ENCODE results near the gene FAM117A. TPM values are rescaled to one million over a fixed set of nuclear protein-coding genes. Genes with fewer than 3 reads are reported as not detected.

Gene FAM117A
- total and polyA plus RNA-seq, 3 donors from 2014 or later = 30.2 to 67.3 (median 38.1) TPM

GRCh38 chr17:49775546-49776260 lies 11.8 kb upstream of the FAM117A start:
- H3K9me3 ChIP-seq = no peaks in the 10 kb centered on the region
- H3K4me3 ChIP-seq = no peak overlapping the region
- H3K27ac ChIP-seq = peak overlapping the region in 1 of 2 donors; percentile 55
- 72 to 83% methylated on average over 8 of the region's 8 CpGs for WGBS, 2 donors
- peaks cover 16% of the 10 kb centered on the region for H3K4me1 ChIP-seq
- TF ChIP-seq POLR2A (IDR thresholded peaks at IDR 0.05) (no peak), CTCF (IDR thresholded peaks at IDR 0.05) (no peak)
- no peak for DNase-seq
- H3K27me3 ChIP-seq = no peaks in the 10 kb centered on the region
- no peaks in the 10 kb centered on the region for H3K36me3 ChIP-seq (ENCODE audit: low read depth, missing control alignments)
- intact Hi-C loops (cut with DNase I; ENCODE audit: low total_unique reads) = loop anchor here (5.0 to 10.0 kb wide), 2 partner anchors 68 to 201 kb away; partner anchors contain the start of genes NXPH3 and SLC35B1

- no peak for DNase-seq
- Histone ChIP-seq H3K9me3 (no peaks in the 10 kb centered on the region), H3K27me3 (no peaks in the 10 kb centered on the region), H3K36me3 (ENCODE audit: low read depth, missing control alignments) (no peaks in the 10 kb centered on the region), H3K4me3 (no peak overlapping the region), H3K4me1 (peaks cover 13% of the 10 kb centered on the region), H3K27ac (no peak overlapping the region)
- intact Hi-C loops (cut with DNase I; ENCODE audit: low total_unique reads) = no loop called here
- TF ChIP-seq CTCF (IDR thresholded peaks at IDR 0.05) (no peak), POLR2A (IDR thresholded peaks at IDR 0.05) (no peak)
- 75 to 87% methylated on average over 3 of the region's 3 CpGs for WGBS, 2 donors
These were observed 3.1 kb upstream of the FAM117A start for GRCh38 chr17:49766918-49767530.

- DNase-seq = no peak
- H3K27ac ChIP-seq = no peak overlapping the region
- intact Hi-C loops (cut with DNase I; ENCODE audit: low total_unique reads) = no loop called here
These were observed 739 bp upstream of the FAM117A start for GRCh38 chr17:49764559-49765180.

GRCh38 chr17:49762151-49762941 lies 1.6 kb downstream of the FAM117A start:
- Histone ChIP-seq H3K36me3 (ENCODE audit: low read depth, missing control alignments) (no peaks in the 10 kb centered on the region), H3K4me1 (peaks cover 14% of the 10 kb centered on the region), H3K9me3 (no peaks in the 10 kb centered on the region), H3K27me3 (no peaks in the 10 kb centered on the region), H3K4me3 (no peak overlapping the region), H3K27ac (no peak overlapping the region)
- 57 to 60% methylated on average over 6 of the region's 6 CpGs for WGBS, 2 donors
- DNase-seq = no peak
- TF ChIP-seq POLR2A (IDR thresholded peaks at IDR 0.05) (no peak), CTCF (IDR thresholded peaks at IDR 0.05) (no peak)
- intact Hi-C loops (cut with DNase I; ENCODE audit: low total_unique reads) = no loop called here

More at GRCh38 chr17:49764559-49765180, 739 bp upstream of the FAM117A start:
- Histone ChIP-seq H3K9me3 (no peaks in the 10 kb centered on the region), H3K4me1 (peaks cover 13% of the 10 kb centered on the region), H3K4me3 (peak overlapping the region; percentile 82 to 93), H3K36me3 (ENCODE audit: low read depth, missing control alignments) (no peaks in the 10 kb centered on the region), H3K27me3 (no peaks in the 10 kb centered on the region)
- TF ChIP-seq POLR2A (IDR thresholded peaks at IDR 0.05) = no peak
- no peak for TF ChIP-seq CTCF (IDR thresholded peaks at IDR 0.05)
- WGBS, 2 donors = 6 to 13% methylated on average over 8 of the region's 8 CpGs
